NCI-H146 treated with DMSO at 0.1 percent for 48 hours (cell line): ENCODE data around the gene TFF3.

Experiments
- DNase-seq: peaks from one replicate; lab custom pipeline; 2025; ENCODE audit not compliant: unreplicated experiment; lab: John Stamatoyannopoulos, UW

Gene TFF3

GRCh38 chr21:42315296-42315891, at the start of gene TFF3:
Gene TFF3 (minus strand): TSS chr21:42315409. CDS start chr21:42315374, 35 bp downstream.
- peak; percentile 95 for DNase-seq

GRCh38 chr21:42364304-42364865, 49.2 kb upstream of the TFF3 start:
- DNase-seq, result no peak

- DNase-seq, result no peak
Observed at GRCh38 chr21:42363312-42363711, 48.1 kb upstream of the TFF3 start.

GRCh38 chr21:42362700-42363099, 47.5 kb upstream of the TFF3 start:
- no peak for DNase-seq

GRCh38 chr21:42362198-42362597, 47.0 kb upstream of the TFF3 start:
- no peak for DNase-seq

GRCh38 chr21:42361286-42361685, 46.1 kb upstream of the TFF3 start:
- no peak for DNase-seq

GRCh38 chr21:42360317-42360716, 45.1 kb upstream of the TFF3 start:
- DNase-seq, result no peak

- no peak for DNase-seq
Observed at GRCh38 chr21:42358937-42359336, 43.7 kb upstream of the TFF3 start.

GRCh38 chr21:42358261-42358660, 43.1 kb upstream of the TFF3 start:
- no peak for DNase-seq

- DNase-seq, result no peak
Observed at GRCh38 chr21:42357307-42357706, 42.1 kb upstream of the TFF3 start.

GRCh38 chr21:42356650-42357049, 41.4 kb upstream of the TFF3 start:
- no peak for DNase-seq

- no peak for DNase-seq
Observed at GRCh38 chr21:42356046-42356445, 40.8 kb upstream of the TFF3 start.

GRCh38 chr21:42353623-42354022, 38.4 kb upstream of the TFF3 start:
- no peak for DNase-seq

- DNase-seq, result no peak
Observed at GRCh38 chr21:42352441-42353095, 37.4 kb upstream of the TFF3 start.

- no peak for DNase-seq
Observed at GRCh38 chr21:42351626-42352440, 36.6 kb upstream of the TFF3 start.

- DNase-seq, result no peak
Observed at GRCh38 chr21:42350927-42351426, 35.8 kb upstream of the TFF3 start, which contains the start of gene TFF2. Gene TFF2 (minus strand): TSS chr21:42350994. CDS start chr21:42350957, 37 bp downstream.

- DNase-seq, result no peak
Observed at GRCh38 chr21:42350318-42350910, 35.2 kb upstream of the TFF3 start.

GRCh38 chr21:42349420-42350317, 34.5 kb upstream of the TFF3 start:
- DNase-seq, result no peak

GRCh38 chr21:42348762-42349161, 33.6 kb upstream of the TFF3 start:
- no peak for DNase-seq
